ENCODE results near the gene TPO.
"Not testable (repeated sequence)": the region's sequence is repeated elsewhere in the genome, so short reads cannot be mapped to it uniquely, and the experiment has no call there.

TPO gene

DNA sequence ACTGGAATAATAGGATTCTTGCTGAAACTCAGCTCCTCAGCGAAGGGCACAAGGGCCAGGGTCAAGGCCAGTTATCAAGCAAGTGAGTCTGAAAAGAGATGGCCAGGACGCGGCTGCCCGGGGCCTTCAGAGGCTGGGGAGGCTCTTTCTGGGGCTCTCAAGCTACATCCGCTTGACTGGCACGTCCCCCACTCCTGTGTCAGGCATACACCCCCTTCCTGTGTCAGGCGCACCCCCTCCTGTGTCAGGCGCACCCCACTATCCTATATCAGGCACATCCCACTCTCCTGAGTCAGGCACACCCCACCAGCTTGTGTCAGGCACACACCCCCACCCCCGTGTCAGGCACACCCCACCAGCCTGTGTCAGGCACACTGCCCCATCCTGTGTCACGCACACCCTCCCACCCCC is 91.8 kb downstream of the TPO start:
- no peak for DNase-seq

DNA sequence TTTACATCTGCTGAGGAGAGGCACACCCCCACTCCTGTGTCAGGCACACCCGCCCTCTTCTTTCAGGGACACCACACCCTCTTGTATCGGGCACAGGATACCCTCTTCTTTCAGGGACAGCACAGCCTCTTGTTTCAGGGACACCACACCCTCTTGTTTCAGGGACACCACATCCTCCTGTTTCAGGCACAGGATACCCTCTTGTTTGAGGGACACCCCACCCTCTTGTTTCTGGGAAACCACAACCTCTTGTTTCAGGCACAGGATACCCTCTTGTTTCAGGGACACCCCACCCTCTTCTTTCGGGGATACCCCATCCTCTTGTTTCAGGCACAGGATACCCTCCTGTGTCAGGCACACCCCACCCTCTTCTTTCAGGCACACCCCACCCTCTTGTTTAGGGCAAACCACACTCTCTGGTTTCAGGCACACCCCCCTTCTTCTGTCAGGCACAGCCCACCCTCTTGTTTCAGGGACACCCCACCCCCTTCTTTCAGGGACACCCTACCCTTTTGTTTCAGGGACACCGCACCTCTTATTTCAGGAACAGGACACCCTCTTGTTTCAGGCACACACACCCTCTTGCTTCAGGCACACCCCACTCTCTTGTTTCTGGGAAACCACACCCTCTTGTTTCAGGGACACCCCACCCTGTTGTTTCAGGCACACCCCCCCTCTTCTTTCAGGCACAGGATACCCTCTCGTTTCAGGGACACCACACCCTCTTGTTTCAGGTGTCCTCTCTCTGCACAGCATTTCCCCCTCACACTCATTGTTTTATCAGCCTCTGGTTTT is 96.2 kb downstream of the TPO start:
- no peak for DNase-seq

DNA sequence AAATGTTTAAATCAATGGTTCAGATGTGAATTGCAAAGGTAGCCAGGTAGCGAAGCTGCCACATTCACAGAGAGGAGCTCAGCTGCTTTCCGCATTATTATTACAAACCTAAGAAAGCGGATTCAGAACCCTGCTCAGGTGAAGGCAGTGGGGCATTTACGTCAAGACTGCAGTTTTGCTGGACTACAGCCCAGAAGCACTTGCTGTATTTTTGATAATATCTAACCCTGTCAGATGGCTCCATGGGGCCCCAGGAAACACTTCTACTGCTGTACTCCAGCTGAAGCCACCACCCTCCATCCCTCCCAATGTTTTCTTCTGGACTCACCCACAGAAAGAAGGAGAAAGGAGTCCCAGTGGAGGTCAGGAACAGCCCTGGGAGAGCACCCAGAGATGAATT is 96.9 kb downstream of the TPO start:
- DNase-seq: no peak

DNA sequence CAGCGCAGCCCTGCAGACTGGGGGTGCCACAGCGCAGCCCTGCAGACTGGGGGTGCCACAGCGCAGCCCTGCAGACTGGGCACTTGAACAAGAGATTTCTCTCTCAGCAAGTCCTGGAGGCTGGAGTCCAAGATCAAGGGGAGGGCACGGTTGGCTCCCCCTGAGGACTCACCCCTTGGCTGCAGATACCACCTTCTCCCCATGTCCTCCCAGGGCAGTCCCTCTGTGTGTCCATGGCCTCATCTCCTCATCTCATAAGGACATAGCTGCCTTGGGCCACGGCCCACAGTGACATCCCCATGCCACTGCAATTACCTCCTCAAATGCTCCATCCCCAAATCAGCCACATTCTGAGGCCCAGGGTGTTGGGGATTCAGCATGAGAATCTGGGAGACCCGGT is 98.2 kb downstream of the TPO start:
- DNase-seq: no peak

DNA sequence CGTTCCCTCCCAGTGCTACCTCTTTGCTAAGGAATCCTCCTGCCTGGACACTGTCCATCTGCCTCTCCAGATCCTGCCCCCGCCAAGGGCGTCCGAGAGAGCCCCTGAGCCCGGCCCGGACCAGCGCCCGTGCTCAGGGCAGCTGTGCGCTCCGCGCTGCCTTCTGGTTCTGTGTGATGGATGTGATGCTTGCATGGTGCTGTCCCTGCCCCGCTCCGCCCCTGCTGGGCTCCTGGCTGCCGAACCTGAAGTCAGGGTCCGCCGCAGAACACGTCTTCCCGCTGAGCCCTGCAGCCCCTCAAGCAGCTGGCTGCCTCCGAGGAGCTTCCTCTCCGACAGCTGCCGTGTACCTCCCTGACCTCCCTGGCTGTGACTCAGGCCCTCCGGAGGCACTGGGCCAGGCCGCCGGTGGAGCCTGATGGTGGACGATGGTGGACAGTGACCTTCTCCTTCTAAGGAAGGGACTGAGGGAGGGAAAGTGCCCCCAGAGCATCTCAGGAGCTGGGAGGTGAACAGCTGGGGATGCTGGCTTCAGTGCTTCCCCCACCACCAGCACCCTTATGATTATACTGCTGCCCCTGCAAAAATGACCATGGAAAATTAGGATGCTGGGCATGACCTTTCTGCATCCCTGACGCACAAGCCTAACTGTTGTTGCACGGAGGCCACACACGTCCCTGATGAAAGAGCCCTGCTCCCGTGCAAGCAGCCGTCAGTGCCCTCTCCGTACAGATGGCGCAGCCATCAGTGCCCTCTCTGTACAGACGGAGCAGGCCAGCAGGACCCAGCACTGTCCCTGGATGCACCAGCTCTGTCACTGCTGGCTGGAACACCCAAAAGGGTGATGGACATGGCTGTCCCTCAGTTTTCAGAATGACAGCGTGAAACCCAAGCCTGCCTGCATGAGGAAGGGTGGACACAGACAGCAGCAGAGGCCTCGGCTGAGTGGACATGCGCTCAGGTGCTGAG is 99.3 kb downstream of the TPO start:
- no peak for DNase-seq

DNA sequence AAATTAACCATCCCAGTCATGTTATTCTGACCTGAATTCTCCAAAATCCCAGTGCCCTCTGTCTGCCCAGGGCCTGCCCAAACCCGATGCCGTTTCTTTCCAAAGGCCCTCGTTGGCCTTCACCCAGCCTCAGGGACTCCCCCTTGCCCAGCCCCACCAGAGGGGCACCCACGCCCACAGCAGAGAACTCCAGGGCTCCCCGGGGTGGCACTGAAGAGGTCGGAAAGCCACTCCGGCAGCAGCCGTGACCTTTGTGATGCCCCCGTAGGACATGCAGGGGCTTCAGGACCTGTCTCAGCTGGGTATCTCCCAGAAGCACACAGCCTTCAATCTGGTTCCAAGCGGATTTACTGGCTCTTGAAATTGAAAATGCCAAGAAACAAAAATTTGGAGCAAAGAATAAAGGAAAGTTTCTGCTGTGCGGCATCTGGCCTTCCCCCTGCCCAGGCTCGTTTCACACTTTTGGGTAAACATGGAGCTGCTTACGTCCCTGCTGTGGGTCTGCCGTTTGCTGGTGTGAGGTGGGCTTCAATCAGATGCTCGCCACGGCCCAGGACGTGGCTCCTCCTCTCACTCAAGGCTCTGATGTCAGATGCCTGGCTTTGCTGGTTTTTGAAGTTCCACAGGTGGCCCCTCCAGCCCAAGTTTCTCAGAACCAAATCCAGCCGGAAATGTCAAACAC is 101.3 kb downstream of the TPO start:
- no peak for DNase-seq

DNA sequence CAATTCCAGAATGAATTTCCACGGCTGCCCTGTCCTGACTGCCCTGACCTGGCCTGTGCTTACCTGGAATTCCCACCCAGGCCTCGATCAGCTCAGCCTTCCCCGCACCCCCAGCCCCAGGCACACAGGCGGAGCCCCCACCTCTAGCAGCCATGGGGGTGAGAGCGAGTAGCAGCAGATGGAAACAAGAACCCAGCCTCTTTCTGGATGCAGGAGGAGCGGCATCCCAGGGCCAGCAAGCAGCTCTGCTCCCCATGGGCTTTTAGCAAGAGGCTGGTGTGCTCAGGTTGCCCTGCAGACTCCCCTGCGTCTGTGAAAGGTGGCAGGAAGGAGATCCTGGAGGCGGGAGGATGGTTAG is 101.8 kb downstream of the TPO start:
- no peak for DNase-seq

DNA sequence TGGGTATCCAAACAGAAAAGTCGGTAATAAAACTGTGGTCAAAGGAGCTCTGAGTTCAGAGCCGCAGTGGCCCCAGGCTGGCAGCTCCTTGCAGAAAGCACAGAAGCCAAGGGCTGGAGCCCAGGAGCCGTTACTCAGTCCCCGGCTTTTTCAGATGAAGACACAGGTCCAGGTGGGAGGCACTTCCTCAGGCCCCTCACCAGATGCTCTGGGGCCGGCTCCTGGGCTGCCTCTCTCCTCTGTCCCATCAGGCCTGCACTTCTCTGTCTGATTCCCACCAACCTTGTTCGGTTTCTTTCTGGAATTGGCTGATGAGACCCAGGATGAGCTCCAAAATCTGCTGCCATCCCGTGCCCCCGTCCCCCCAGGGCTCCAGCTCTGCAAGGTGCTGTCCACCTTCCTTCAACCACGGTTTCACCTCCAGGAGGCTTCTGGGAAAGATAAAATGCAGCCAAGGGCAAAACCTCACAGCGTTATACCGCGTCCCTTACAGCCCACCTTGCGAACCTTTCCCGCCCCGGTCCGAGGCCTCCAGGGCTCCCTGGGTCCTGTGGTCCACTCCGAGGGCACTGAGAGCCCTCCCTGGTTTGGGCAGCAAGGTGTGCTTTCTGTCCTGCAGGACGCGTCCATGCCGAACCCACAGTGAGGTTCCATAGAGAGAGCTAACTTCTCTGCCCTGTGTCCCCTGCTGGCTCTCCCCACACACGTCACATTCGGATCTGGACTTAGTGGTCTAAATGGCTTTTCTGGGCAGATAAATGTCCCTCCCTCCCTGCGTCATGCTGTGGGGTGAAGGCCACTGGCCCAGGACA is 102.9 kb downstream of the TPO start:
- no peak for DNase-seq

DNA sequence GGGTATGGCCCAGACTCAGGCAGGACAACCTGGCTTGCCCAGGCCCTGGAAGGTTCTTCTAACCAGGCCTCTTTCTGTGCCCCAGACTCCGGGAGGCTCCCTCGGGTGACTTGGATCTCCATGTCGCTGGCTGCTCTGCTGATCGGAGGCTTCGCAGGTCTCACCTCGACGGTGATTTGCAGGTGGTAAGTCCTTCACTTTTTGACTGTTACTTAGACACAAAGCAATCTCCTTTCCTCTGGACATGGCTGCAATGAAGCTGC is 103.5 kb downstream of the TPO start:
- DNase-seq: no peak

DNA sequence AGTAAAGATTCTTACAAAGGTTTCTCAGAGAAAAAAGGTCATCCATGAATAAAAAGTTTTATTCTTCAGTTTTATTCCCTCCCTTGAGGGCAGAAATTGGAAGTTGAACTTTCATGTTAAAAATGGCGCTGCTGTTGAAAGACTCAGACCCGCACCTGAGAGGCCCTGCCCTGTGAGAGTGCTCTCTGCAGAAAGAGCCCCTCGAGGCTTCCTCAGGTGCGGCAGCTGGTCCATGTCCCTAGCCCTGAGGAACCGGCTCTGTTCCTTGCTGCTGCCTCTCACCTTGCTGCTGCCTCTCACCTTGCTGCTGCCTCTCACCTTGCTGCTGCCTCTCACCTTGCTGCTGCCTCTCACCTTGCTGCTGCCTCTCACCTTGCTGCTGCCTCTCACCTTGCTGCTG is 104.0 kb downstream of the TPO start:
- DNase-seq: not testable (repeated sequence)

DNA sequence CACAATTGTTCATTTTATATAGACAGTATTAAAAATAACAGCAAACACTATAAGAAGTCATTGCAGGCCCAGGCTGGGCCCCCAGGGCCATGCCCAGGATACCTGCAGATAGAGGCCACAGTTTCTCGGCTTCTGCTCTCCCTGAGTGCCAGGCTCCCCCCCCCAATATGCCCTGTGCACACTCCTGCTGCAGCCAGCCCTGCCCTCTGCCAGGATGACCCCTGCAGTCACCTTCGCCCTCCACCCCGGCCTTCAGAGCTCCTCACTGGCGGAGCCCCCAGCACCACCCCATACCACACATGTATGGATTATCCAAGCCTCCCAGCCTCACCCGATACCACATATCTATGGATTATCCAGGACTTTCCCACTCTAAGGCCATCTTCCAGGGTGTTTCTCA is 104.5 kb downstream of the TPO start:
- no peak for DNase-seq

DNA sequence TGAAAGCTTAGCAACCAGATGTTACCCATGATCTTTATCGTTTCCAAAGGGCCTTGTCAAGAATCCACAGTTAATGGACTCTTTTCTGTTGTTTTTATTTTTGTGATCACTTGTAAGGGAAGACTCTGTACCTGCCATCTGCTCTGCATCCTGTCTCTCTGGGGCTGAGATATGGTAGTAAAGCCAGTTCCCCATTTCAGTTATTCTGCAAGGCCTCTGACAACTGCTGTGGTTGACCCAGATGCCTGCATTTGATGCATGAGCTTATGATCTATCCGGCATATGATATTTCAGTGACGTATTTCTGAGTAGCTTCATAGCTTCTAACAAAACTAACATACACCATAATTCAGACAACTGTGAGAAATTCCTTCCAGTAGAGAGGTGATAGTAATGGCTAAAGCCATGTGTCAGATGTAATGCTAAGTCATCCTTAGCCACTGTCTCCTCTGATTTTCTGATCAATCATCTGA is 105.1 kb downstream of the TPO start:
- DNase-seq: no peak

DNA sequence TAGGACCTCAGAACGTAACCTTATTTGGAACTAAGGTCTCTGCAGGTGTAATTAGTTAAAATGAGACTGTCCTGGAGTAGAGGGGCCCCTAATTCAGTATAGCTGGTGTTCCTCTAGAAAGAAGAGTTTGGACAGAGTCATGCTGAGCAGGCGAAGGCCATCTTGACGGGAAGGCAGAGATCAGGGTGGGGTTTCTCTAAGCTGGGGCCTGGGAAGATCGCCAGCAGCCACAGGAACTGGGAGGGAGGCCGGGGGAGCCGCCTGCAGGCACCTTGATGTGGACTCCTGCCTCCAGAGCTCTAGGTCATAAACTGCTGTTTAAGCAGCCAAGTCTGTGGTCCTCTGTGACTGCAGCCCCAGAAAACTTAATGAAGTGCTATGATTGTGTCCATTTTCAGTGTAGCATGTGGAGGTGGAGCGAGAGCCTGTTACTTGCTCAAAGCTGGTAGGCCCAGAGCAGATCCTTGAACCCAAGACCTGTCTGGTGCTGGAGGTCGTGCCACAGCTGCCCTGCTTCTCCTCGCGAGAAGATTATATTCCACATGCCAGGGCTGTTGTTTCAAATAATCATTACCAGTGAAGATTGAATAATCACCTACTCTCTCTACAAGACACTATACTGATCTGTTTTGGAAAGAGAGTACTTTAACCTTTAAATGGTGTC is 105.7 kb downstream of the TPO start:
- DNase-seq: no peak

DNA sequence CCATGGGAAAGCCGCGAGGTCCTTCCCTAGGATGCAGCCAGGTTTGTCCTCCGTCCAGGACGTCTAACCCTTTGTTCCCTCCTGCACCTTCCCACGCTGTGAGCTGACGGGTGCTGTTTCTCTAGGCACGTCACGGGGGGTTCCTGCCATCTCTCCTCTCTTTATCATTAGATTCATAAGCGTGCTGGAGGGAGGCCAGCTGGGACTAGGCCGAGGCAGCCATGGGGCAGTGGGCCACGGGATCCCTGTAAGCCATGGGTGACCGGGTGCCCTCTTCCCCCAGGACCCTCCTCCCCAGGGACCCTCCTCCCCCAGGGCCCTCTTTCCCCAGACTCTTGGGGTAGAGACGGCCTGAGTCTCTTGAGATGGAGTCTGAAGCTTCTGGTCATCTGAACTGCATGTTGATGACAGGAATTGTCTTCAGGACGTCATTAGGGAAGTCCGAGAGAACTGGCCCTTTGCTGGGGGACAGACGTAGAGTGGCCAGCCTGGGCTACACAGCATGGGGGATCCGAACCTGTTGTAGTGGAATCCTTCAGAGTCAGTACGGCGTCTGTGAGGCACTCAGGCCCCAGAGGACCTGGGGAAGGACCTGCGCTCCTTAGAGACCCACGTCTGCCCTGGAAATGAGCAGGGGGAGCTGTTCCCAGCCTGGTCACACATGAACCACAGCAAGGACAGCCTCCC is 108.1 kb downstream of the TPO start:
- DNase-seq: no peak

DNA sequence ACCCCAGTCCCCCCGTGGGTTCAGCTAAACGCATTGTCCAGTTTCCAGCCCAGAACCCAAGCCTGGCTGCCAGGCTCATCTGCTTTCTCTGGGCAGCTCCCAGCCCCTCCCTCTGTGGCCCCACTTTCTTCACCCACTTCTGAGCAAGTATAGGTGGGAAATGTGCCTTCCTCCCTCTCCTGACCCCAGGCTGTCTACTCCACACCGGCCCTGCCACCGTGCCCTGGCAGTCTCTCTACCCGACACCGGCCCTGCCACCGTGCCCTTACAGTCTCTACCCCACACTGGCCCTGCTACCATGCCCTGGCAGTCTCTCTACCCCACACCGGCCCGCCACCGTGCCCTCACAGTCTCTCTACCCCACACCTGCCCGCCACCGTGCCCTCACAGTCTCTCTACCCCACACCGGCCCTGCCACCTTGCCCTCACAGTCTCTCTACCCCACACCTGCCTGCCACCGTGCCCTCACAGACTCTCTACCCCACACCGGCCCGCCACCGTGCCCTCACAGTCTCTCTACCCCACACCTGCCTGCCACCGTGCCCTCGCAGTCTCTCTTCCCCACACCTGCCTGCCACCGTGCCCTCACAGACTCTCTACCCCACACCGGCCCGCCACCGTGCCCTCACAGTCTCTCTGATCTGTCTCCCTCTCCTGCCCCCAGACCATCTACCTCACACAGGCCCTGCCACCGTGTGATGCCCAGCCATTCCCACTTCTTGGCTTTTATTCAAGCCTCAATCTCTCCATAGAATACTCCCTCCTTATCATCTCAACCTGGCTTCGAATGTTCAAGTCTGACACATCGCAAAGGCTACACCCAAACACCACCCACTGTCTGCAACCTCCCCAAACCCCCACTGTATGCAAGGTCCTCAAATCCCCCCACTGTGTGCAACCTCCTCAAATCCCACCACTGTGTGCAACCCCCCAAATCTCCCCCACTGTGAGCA is 108.9 kb downstream of the TPO start:
- DNase-seq: no peak

DNA sequence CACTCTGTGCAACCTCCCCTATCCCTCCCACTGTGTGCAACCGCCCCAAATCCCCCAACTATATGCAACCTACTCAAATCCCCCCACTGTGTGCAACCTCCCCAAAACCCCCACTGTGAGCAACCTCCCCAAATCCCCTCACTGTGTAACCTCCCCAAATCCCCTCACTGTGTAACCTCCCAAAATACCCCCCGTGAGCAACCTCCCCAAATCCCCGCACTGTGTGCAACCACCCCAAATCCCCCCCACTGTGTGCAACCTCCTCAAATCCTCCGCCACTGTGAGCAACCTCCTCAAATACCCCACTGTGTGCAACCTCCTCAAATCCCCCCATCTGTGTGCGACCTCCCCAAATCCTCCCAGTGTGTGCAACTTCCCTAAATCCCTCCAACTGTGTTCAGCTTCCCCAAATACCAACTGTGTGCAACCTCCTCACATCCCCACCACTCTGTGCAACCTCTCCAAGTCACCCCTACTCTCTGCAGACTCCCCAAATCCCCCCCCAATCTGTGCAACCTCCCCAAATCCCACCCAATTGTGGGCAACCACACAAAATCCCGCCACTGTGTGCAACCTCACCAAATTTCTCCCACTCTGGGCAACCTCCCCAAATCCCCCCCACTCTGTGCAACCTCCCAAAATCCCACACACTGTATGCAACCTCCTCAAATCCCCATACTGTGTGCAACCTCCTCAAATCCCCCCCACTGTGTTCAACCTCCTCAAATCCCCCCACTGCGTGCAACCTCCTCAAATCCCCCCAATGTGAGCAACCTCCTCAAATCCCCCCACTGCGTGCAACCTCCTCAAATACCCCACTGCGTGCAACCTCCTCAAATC is 114.1 kb downstream of the TPO start:
- no peak for DNase-seq

DNA sequence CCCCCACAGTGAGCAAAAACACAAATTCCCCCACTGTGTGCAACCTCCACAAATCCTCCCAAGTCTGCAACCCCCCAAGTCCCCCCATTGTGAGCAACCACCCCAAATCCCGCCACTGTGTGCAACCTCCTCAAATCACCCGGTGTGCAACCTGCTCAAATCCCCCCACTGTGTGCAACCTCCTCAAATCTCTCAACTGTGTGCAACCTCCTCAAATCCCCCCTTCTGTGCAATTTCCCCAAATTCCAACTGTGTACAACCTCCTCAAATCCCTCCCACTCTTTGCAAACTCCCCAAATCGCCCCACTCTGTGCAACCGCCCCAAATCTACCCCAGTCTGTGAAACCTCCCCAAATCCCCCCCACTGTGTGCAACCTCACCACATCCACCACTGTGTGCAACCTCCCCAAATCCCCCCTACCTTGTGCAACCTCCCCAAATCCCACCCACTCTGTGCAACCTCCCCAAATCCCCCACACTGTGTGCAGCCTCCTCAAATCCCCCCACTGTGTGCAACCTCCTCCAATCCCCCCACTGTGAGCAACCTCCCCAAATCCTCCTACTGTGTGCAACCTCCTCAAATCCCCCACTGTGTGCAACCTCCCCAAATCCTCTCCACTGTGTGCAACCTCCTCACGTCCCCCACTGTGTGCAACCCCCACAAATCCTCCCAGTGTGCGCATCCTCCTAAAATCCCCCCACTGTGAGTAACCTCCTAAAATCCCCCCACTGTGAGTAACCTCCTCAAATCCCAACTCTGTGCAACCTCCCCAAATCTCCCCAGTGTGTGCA is 115.2 kb downstream of the TPO start:
- DNase-seq: no peak

DNA sequence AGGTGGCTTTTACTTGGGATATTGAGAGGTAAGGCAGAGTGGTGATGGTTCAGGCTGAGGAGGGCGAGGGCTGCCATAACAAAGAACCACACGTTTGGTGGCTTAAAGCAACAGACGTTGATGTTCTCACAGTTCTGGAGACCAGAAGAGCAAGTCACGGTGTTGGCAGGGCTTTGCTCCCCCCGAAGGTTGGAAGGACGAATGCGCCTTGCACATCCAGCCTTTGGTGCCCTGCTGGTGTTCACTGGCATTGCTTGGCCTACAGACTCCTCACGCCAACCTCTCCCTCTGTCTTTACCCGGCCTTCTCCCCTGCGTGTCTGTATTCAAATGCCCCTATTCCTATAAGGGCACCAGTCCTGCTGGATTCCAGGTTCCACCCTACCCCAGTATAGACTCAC is 125.4 kb downstream of the TPO start:
- peak; percentile 31 to 39 for DNase-seq

DNA sequence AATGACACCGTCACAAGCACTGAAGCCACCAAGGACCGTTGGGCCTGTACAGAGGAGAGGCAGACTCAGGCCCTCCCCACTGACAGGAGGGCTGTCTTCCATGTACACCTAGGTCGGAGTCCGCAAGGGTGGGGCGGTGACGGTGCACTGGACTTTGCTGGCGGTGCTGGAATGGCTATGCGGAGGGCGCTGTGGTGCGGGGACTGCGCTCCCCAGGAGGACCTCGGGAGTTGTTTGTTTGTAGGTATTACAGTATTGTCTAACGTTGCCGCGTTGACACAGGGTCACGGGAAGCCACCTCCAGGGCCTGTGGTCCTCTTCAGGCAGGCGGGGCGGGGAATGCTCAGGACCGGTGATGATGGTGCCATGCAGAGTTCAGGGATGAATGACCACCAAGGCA is 126.2 kb downstream of the TPO start:
- no peak for DNase-seq
